AML-193 (cell line): ENCODE results near the gene GNPTAB.

ENCODE experiments used
- DNase-seq, 2 experiments: peaks; one replicate each; lab custom pipeline; 2025; lab: John Stamatoyannopoulos, UW

Gene GNPTAB

GRCh38 chr12:101804409-101804808, 26.4 kb downstream of the GNPTAB start:
- DNase-seq: no peak

- no peak for DNase-seq
Observed at GRCh38 chr12:101803978-101804377, 26.8 kb downstream of the GNPTAB start.

- DNase-seq: no peak
Observed at GRCh38 chr12:101802486-101802885, 28.3 kb downstream of the GNPTAB start.

- DNase-seq: no peak
Observed at GRCh38 chr12:101799774-101800173, 31.0 kb downstream of the GNPTAB start.

- no peak for DNase-seq
Observed at GRCh38 chr12:101795786-101796185, 35.0 kb downstream of the GNPTAB start.

- DNase-seq: no peak
Observed at GRCh38 chr12:101795013-101795412, 35.7 kb downstream of the GNPTAB start.

- DNase-seq: no peak
Observed at GRCh38 chr12:101794574-101794973, 36.2 kb downstream of the GNPTAB start.

GRCh38 chr12:101793401-101793800, 37.4 kb downstream of the GNPTAB start:
- no peak for DNase-seq

- DNase-seq: no peak
Observed at GRCh38 chr12:101792046-101792931, 38.5 kb downstream of the GNPTAB start.

- DNase-seq: no peak
Observed at GRCh38 chr12:101789171-101789570, 41.6 kb downstream of the GNPTAB start.

- no peak for DNase-seq
Observed at GRCh38 chr12:101785671-101786070, 45.1 kb downstream of the GNPTAB start.

- DNase-seq: no peak
Observed at GRCh38 chr12:101784376-101784775, 46.4 kb downstream of the GNPTAB start.

GRCh38 chr12:101783838-101784237, 46.9 kb downstream of the GNPTAB start:
- DNase-seq: no peak

GRCh38 chr12:101783150-101783549, 47.6 kb downstream of the GNPTAB start:
- no peak for DNase-seq

- DNase-seq: no peak
Observed at GRCh38 chr12:101782273-101782731, 48.5 kb downstream of the GNPTAB start.

- DNase-seq: no peak
Observed at GRCh38 chr12:101781834-101782233, 48.9 kb downstream of the GNPTAB start.

GRCh38 chr12:101780599-101780998, 50.2 kb downstream of the GNPTAB start:
- peak; percentile 39 to 43 for DNase-seq

GRCh38 chr12:101779626-101780025, 51.1 kb downstream of the GNPTAB start:
- DNase-seq: no peak

- DNase-seq: no peak
Observed at GRCh38 chr12:101779200-101779599, 51.6 kb downstream of the GNPTAB start.

- no peak for DNase-seq
Observed at GRCh38 chr12:101777978-101778377, 52.8 kb downstream of the GNPTAB start.

GRCh38 chr12:101777485-101777884, 53.3 kb downstream of the GNPTAB start:
- peak; percentile 17 to 46 for DNase-seq

GRCh38 chr12:101775816-101776215, 54.9 kb downstream of the GNPTAB start:
- DNase-seq: peak; percentile 7 to 8

- DNase-seq: peak; percentile 79 to 82
Observed at GRCh38 chr12:101773650-101774162, 57.1 kb downstream of the GNPTAB start.
